HPDE6-E6E7 (cell line): ENCODE measurements around the gene ZFP1.
"Not testable (repeated sequence)": the region's sequence is repeated elsewhere in the genome, so short reads cannot be mapped to it uniquely, and the experiment has no call there.

Experiments
- DNase-seq: peaks from one replicate; pipeline ENCODE4 v3.0.0; 2011; ENCODE audit warnings: missing footprints; ENCODE audit errors: extremely low spot score

The ZFP1 gene

GRCh38 chr16:75112734-75113491 lies 35.4 kb upstream of the ZFP1 start:
- DNase-seq: no peak

- no peak for DNase-seq
Observed at GRCh38 chr16:75113541-75114121, 34.7 kb upstream of the ZFP1 start.

- no peak for DNase-seq
Observed at GRCh38 chr16:75114179-75114945, 34.0 kb upstream of the ZFP1 start.

GRCh38 chr16:75114946-75115825 lies 33.1 kb upstream of the ZFP1 start:
- DNase-seq: no peak

GRCh38 chr16:75116081-75116910 lies 32.0 kb upstream of the ZFP1 start, which contains the start of gene LDHD:
Gene LDHD, minus strand, starts transcription at chr16:75116780. Its CDS starts 60 bp downstream, at chr16:75116720.
- no peak for DNase-seq

GRCh38 chr16:75116911-75117245 lies 31.4 kb upstream of the ZFP1 start:
- DNase-seq: no peak

- no peak for DNase-seq
Observed at GRCh38 chr16:75118943-75119539, 29.3 kb upstream of the ZFP1 start.

GRCh38 chr16:75120253-75120652 lies 28.1 kb upstream of the ZFP1 start:
- DNase-seq: no peak

GRCh38 chr16:75121949-75122568 lies 26.3 kb upstream of the ZFP1 start:
- no peak for DNase-seq

GRCh38 chr16:75122609-75123008 lies 25.7 kb upstream of the ZFP1 start:
- DNase-seq: no peak

GRCh38 chr16:75127713-75128415 lies 20.5 kb upstream of the ZFP1 start:
- no peak for DNase-seq

- not testable (repeated sequence) for DNase-seq
Observed at GRCh38 chr16:75129421-75130149, 18.7 kb upstream of the ZFP1 start.

GRCh38 chr16:75130150-75130771 lies 18.1 kb upstream of the ZFP1 start:
- DNase-seq: no peak

GRCh38 chr16:75131081-75131480 lies 17.2 kb upstream of the ZFP1 start:
- DNase-seq: no peak

GRCh38 chr16:75138233-75138632 lies 10.1 kb upstream of the ZFP1 start:
- no peak for DNase-seq

GRCh38 chr16:75138636-75139035 lies 9.7 kb upstream of the ZFP1 start:
- no peak for DNase-seq

GRCh38 chr16:75139498-75139897 lies 8.8 kb upstream of the ZFP1 start:
- DNase-seq: no peak

- no peak for DNase-seq
Observed at GRCh38 chr16:75143941-75144340, 4.4 kb upstream of the ZFP1 start.
